NCI-H2196 (cell line): ENCODE results near the gene ASCL4.
A peak's percentile ranks its signal among the peaks of the same experiment; 100 is the strongest.
"Not testable (repeated sequence)": the region's sequence is repeated elsewhere in the genome, so short reads cannot be mapped to it uniquely, and the experiment has no call there.

ENCODE experiments used
- DNase-seq: peaks from one replicate; lab custom pipeline; 2025; ENCODE audit not compliant: unreplicated experiment; lab: John Stamatoyannopoulos, UW

Gene ASCL4, protein sequence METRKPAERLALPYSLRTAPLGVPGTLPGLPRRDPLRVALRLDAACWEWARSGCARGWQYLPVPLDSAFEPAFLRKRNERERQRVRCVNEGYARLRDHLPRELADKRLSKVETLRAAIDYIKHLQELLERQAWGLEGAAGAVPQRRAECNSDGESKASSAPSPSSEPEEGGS

GRCh38 chr12:107774349-107775029, at the start of gene ASCL4:
Gene ASCL4 (plus strand): TSS chr12:107774704. CDS start chr12:107775219, 515 bp downstream.
- DNase-seq, result no peak

DNA sequence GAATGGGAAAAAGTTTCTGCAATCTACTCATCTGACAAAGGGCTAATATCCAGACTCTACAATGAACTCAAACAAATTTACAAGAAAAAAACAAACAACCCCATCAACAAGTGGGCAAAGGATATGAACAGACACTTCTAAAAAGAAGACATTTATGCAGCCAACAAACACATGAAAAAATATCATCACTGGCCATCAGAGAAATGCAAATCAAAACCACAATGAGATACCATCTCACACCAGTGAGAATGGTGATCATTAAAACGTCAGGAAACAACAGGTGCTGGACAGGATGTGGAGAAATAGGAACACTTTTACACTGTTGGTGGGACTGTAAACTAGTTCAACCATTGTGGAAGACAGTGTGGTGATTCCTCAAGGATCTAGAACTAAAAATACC, 47.2 kb upstream of the ASCL4 start:
- DNase-seq, result not testable (repeated sequence)

DNA sequence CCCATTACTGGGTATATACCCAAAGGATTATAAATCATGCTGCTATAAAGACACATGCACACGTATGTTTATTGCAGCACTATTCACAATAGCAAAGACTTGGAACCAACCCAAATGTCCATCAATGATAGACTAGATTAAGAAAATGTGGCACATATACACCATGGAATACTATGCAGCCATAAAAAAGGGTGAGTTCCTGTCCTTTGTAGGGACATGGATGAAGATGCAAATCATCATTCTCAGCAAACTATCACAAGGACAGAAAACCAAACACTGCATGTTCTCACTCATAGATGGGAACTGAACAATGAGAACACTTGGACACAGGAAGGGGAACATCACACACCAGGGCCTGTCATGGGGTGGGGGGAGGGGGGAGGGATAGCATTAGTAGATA, 46.8 kb upstream of the ASCL4 start:
- not testable (repeated sequence) for DNase-seq

- no peak for DNase-seq
Observed at GRCh38 chr12:107730618-107731341, 43.7 kb upstream of the ASCL4 start.

- DNase-seq, result no peak
Observed at GRCh38 chr12:107731366-107731765, 43.1 kb upstream of the ASCL4 start.

DNA sequence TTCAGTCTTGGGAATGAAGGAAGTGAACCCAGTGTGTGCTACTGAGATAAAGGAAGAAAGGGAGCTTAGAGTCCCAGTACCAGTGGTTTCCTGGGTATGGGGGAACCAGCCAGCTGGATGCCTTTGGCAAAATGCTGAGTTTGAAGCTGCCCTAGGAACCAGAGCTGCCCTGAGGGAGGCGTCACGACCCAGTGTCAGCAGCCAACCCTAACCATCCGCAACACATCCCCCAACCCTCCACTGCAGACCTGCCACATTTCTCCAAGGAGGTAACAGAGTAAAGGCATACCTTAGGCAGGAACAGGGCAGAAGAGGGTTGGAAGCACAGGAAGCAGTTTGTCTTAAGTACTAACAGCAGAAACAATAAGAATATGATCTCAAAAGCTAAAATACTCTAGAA, 42.1 kb upstream of the ASCL4 start:
- DNase-seq, result no peak

- no peak for DNase-seq
Observed at GRCh38 chr12:107734139-107734538, 40.4 kb upstream of the ASCL4 start.

- DNase-seq, result no peak
Observed at GRCh38 chr12:107735763-107736162, 38.7 kb upstream of the ASCL4 start.

DNA sequence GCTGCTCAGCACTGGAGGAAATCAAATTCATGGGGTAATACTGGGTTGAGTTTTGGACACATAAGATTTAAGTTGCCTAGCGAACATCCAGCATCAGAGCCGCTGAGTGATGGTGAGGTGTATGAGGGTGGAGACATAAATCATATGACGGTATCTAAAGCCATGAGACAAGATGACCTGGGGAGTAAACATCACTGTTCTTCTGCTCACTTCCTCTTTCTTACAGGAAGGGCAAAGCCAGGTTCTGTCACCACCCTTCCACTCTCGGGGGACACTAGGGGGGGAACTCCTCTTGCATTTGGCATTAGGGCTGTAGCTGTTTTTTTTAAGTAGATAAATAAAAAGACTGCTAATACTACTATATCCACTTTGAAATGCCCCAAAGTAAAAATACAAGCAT, 37.6 kb upstream of the ASCL4 start:
- DNase-seq, result no peak

- no peak for DNase-seq
Observed at GRCh38 chr12:107748472-107748871, 26.0 kb upstream of the ASCL4 start.

GRCh38 chr12:107749083-107749482, 25.4 kb upstream of the ASCL4 start:
- DNase-seq, result no peak

DNA sequence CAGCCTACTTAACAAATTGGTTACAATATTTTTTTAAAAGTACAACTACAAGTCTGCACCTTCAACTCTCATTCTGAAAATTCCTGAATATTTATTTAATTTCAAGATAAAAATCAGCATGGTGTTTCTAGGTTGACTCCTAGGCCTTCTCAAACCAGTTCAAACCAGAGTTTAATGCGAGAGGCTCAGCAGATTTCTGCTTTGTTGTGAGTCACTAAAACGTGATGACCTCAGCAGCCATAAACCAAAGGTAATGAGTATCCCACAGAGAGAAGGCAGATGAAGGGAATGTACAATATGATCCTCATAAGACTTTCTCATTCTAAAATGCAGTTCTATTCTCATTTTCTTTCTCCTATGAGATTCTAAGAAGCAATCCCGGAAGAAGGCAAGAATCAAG, 15.1 kb upstream of the ASCL4 start:
- peak; percentile 33 for DNase-seq

DNA sequence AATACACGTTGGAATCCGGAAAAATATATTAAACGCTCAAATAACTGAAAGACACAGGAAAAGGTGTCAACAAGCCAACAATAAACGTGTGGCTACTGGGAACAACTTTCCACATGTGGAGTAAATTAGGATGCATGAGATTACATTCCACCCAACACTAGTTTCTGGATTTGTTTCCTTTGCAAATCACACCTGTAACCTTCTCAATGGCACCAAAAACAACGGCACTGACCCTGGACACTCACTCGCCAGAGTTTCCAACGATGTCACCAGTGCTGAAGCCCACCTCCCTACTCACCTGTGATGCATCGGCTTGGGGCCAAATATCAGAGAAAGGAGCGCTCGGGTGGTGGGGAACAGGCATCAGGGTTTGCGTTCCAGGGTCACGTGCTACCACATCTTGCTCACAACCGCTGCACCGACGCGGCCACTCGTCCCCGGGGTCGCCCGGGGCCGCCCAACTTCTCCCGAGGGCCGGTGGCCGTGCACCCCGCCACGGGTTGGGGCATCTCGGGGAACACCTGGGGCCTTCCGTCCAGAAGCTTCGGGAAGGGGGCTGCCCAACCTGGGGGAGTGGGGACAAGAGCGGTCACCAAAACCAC, 14.2 kb upstream of the ASCL4 start:
- no peak for DNase-seq

DNA sequence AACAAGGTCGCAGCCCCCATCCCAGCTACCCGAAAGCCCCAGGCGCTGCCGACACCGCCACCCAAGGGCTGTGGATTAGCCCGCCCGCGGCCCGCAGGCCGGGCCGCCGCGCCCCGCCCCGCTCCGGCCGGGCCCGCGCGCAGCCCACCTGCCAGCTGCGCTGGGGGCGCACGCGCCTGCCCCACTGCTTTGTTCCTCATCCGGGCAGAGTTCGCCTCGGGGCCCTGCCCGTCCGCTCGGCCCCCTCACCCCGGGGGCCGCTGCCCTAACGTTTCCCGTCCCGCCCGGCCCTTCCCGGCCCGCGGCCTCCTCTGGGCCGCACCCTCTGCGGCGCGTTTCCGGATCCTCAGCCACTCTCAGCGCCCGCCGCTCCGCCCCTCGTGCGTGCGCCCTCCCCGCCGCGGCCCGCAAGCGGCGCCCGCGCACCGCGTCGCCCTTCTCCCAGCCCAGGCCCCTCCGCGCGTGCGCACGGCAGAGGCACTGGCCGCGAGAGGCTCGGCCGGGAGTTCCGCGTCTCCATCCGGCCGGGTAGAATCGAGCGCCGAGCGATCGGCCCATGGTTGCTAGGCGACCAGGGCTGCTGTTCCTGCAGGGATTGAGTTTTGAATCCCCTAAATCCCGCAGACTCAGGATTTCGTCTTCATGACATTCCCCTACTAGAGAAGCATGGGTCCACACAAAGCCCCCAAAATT, 13.5 kb upstream of the ASCL4 start, which contains the start of gene PRDM4:
TSS of gene PRDM4 (minus strand) at position 329 of the 693 bp plus-strand sequence. CDS start 622 bp downstream, outside the sequence.
- peak; percentile 98 for DNase-seq

- DNase-seq, result no peak
Observed at GRCh38 chr12:107761502-107761904, 13.0 kb upstream of the ASCL4 start.

DNA sequence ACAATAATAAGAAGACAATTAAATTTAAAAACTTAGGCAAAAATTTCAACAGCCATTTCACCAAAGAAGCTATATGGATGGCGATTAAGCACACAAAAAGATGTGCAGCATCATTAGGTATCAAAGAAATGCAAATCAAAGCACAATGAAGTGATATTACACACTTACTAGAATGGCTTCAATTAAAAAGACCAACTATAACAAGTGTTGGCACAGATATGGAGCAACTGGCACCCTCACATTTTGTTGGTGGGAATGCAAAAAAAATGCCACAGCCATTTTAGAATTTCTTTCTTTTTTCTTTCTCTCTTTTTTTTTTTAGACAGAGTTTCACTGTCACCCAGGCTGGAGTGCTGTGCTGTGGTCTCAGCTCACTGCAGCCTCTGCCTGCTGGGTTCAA, 11.6 kb upstream of the ASCL4 start:
- DNase-seq, result no peak

DNA sequence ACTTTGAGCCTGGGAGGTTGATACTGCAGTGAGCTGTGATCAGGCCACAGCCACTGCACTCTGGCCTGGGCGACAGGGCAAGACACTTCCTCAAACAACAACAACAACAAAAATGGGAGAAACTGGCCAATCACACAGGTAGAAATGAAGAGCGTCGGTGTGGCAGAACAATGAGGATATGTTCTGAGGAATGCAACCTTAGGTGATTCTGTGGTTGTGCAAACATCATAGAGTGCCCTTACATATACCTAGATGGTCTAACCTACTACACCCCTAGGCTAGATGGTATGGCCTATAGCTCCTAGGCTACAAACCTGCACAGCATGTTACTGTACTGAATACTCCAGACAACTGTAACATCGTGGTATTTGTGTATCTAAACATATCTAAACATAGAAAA, 9.9 kb upstream of the ASCL4 start:
- no peak for DNase-seq

- no peak for DNase-seq
Observed at GRCh38 chr12:107765316-107765715, 9.2 kb upstream of the ASCL4 start.

GRCh38 chr12:107767466-107767865, 7.0 kb upstream of the ASCL4 start:
- no peak for DNase-seq

DNA sequence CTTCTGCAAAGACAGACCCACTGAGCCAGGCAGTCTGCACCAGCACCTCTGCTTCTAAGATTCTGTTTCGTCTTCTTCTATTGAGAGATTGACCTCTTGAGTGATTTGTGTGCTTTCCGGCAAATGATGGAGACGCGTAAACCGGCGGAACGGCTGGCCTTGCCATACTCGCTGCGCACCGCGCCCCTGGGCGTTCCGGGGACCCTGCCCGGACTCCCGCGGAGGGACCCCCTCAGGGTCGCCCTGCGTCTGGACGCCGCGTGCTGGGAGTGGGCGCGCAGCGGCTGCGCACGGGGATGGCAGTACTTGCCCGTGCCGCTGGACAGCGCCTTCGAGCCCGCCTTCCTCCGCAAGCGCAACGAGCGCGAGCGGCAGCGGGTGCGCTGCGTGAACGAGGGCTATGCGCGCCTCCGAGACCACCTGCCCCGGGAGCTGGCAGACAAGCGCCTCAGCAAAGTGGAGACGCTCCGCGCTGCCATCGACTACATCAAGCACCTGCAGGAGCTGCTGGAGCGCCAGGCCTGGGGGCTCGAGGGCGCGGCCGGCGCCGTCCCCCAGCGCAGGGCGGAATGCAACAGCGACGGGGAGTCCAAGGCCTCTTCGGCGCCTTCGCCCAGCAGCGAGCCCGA, 703 bp downstream of the ASCL4 start:
- DNase-seq, result no peak

DNA sequence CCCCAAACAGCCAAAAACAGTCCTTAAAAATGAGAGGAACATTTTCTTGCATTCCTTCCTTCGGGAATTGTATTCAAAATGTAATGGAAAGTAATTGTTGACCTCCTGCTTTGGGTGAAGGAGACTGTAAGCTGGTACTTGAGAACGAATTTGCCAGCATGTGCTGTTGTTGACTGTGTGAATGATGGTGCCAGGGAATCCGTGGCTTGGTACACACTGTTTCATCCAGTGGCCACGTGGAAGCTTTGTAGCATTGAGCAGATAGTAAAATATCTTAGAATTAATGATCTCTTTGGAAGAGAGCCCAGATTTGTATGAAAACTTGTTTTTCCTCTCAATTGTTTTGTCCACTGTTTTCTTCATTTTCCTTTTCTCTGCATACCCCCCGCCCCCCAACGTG, 1.7 kb downstream of the ASCL4 start:
- DNase-seq, result no peak
